CD4-positive, alpha-beta T cell (primary cell): ENCODE results near the gene SHMT2. TPM values are rescaled to one million over a fixed set of nuclear protein-coding genes. Genes with fewer than 3 reads are reported as not detected.
A peak's percentile ranks its signal among the peaks of the same experiment; 100 is the strongest.

ENCODE experiments used
- ATAC-seq: fragments of 200-7000 bp; cut with Tn5 transposase; one replicate; pipeline ENCODE4 v1.10.0; 2022; ENCODE audit warnings: mild to moderate bottlenecking; ENCODE audit not compliant: poor library complexity
- CTCF ChIA-PET: fragments of 350-600 bp; sonication (Branson Sonifier 250); formaldehyde crosslinking; loops from one replicate; lab custom pipeline; 2021; ENCODE audit warnings: antibody characterized with exemption, inconsistent platforms; lab: Charles Lee
- POLR2A ChIA-PET: fragments of 350-600 bp; sonication (Branson Sonifier 250); formaldehyde crosslinking; loops from one replicate; lab custom pipeline; 2021; ENCODE audit warnings: antibody characterized with exemption, inconsistent platforms; lab: Charles Lee
- DNase-seq, 14 experiments: peaks; one replicate each; pipeline ENCODE4 v3.0.0-alpha.2; 2013 to 2020; ENCODE audit warnings: mixed read lengths in 2 of 14
- H3K27ac ChIP-seq, 2 donors: one replicate each; pipeline versions ENCODE4 v1.5.1 to v1.7.0; 2013; ENCODE audit warnings: low read length in 2 of 2, low read depth in 1 of 2, mild to moderate bottlenecking in 1 of 2
- H3K27me3 ChIP-seq, 2 experiments: 1 replicate in 1 of 2; 2 replicates in 1 of 2; pipeline versions ENCODE4 v1.6.1 to v1.7.0; 2013; ENCODE audit warnings: low read length in 2 of 2, control low read depth in 1 of 2, mild to moderate bottlenecking in 1 of 2, moderate library complexity in 1 of 2; ENCODE audit not compliant: insufficient read depth in 2 of 2, control insufficient read depth in 1 of 2
- H3K36me3 ChIP-seq: one replicate; pipeline ENCODE4 v1.6.1; 2013; ENCODE audit warnings: low read length, control low read depth; ENCODE audit not compliant: insufficient read depth
- H3K4me1 ChIP-seq: one replicate; pipeline ENCODE4 v1.6.1; 2013; ENCODE audit warnings: low read length, control low read depth; ENCODE audit not compliant: insufficient read depth
- H3K4me3 ChIP-seq: one replicate; pipeline ENCODE4 v1.5.1; 2013; ENCODE audit warnings: mild to moderate bottlenecking, low read length, moderate library complexity
- H3K9me3 ChIP-seq, 2 experiments: 1 replicate in 1 of 2; 2 replicates in 1 of 2; pipeline versions ENCODE4 v1.6.1 to v1.7.0; 2013; ENCODE audit warnings: low read length in 2 of 2, mild to moderate bottlenecking in 2 of 2, control low read depth in 1 of 2, moderate library complexity in 1 of 2; ENCODE audit not compliant: control insufficient read depth in 1 of 2, insufficient read depth in 1 of 2
- H3K27ac Mint-ChIP-seq: one replicate; pipeline ENCODE4 v1.8.0; 2020; ENCODE audit warnings: mixed read lengths
- H3K27me3 Mint-ChIP-seq: one replicate; pipeline ENCODE4 v1.8.0; 2021; ENCODE audit warnings: mixed read lengths
- H3K36me3 Mint-ChIP-seq: one replicate; pipeline ENCODE4 v1.8.0; 2021; ENCODE audit warnings: low read depth, mixed read lengths
- H3K4me1 Mint-ChIP-seq: one replicate; pipeline ENCODE4 v1.8.0; 2021; ENCODE audit warnings: low read depth, mixed read lengths
- H3K4me3 Mint-ChIP-seq: one replicate; pipeline ENCODE4 v1.8.0; 2020; ENCODE audit warnings: mild to moderate bottlenecking, mixed read lengths
- H3K9me3 Mint-ChIP-seq: one replicate; pipeline ENCODE4 v1.8.0; 2020; ENCODE audit warnings: mixed read lengths
- intact Hi-C, 2 experiments: fragments of 100-400 bp; cut with DNase I in 1 of 2; cut with micrococcal nuclease in 1 of 2; formaldehyde crosslinking; loops; one replicate each; pipeline versions ENCODE4 v1.15.1 to v1.9.0; 2023 to 2025; cut with DNase I, micrococcal nuclease
- total RNA-seq, 174 experiments: library from RNA in 2 of 174; stranded (reverse) in 2 of 174; gene quantifications; one replicate each; pipeline ENCODE4 v1.2.3 and lab custom pipeline; 2021 to 2026
- TF ChIP-seq, protein P1 (sequence below): fragments of 200-600 bp; IDR thresholded peaks from one replicate; pipeline ENCODE4 v1.8.0; 2022; ENCODE audit warnings: antibody characterized with exemption, mild to moderate bottlenecking

The SHMT2 gene
- total RNA-seq, 2 experiments from 2014 or later: 21.3 to 22.2 TPM

DNA sequence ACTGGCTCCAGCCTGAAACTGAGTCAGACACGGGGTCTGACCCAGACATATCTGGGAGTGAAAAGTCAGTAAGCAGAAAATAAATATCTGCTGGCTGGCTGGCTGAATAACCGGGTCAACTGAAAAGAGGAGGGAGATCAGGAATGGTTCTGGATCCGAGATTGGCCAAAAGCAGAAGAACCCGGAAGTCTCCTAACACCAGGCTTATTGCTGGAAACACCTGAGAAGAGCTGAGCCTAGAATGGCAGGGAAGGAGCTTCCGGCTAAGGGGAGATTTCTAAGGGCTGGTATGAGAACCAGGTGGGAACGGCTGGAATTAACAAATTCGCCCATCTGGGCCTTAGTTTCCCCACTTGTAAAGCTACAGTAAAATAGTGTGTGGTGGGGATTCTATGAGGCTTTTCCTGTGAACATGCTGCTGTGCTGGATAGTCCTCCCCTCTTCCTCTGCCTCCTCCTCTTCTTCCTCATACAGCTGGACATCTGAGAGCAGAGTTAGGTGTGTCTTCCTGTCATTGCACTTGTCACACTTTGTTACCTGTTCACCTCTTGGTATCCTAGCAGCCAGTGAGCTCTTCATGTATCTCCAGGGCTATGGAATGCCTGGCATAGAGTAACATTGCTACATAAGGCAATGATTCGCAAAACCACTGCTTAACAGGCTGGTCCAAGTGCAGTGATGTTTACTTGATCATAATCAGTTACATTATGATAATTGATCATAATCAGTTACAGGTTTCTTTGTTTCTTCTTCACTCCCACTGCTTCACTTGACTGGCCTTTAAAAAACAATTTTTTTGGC lies 2.0 kb upstream of the SHMT2 start:
- H3K27ac Mint-ChIP-seq: no peak overlapping the region
- CTCF ChIA-PET: interaction anchor here (2.1 to 8.3 kb wide), 4 partner anchors 11 to 16 kb away, joined by 8 to 127 read pairs (median 12); partner anchors contain the start of gene NXPH4

DNA sequence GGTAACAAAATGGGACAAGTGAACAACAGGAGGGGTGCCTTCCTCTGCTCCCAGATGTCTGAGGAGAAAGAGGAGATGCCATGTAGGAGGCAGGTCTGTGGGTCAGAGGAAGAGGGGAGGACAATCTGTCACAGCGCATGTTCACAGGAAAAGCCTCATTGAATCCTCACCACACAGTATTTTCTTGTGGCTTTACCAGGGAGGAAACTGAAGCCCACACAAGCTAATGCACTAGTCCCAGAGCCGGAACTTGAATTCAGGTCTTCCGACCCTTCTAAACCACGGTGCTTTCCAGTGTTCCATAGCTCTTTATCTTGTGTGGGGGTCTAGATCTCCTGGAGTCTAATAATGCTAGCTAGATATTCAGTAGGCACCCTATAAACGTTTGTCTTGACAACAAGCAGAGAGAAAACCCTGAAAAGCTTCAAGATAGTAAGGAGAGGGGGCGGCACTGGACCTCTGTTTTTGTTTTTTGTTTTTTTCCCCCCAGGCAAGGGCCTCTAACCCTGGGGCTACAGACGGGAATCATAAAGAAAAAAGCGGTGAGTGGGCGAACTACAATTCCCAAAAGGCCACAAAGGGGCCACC lies 371 bp upstream of the SHMT2 start:
- H3K27me3 Mint-ChIP-seq: peaks cover 36% of the 10 kb centered on the region
- DNase-seq (peak in 3 of 14 experiments; percentile 59 to 65 (median 64)), ATAC-seq (peak; percentile 14)
- intact Hi-C loops: loop anchor here in 1 of 2 experiments (1.0 kb wide), 1 partner anchor 10 kb away; no protein-coding TSS in a partner anchor
- Histone ChIP-seq H3K9me3 (peaks cover 0 to 18% of the 10 kb centered on the region in 2 experiments), H3K36me3 (peaks cover 32% of the 10 kb centered on the region), H3K27me3 (peaks cover 22 to 30% of the 10 kb centered on the region in 2 experiments), H3K4me1 (peaks cover 69% of the 10 kb centered on the region), H3K4me3 (peak overlapping the region; percentile 98), H3K27ac (peak overlapping the region in 1 of 2 donors; percentile 35)
- TF ChIP-seq, protein P1, sequence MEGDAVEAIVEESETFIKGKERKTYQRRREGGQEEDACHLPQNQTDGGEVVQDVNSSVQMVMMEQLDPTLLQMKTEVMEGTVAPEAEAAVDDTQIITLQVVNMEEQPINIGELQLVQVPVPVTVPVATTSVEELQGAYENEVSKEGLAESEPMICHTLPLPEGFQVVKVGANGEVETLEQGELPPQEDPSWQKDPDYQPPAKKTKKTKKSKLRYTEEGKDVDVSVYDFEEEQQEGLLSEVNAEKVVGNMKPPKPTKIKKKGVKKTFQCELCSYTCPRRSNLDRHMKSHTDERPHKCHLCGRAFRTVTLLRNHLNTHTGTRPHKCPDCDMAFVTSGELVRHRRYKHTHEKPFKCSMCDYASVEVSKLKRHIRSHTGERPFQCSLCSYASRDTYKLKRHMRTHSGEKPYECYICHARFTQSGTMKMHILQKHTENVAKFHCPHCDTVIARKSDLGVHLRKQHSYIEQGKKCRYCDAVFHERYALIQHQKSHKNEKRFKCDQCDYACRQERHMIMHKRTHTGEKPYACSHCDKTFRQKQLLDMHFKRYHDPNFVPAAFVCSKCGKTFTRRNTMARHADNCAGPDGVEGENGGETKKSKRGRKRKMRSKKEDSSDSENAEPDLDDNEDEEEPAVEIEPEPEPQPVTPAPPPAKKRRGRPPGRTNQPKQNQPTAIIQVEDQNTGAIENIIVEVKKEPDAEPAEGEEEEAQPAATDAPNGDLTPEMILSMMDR: no peak
- peaks cover 41% of the 10 kb centered on the region for H3K36me3 Mint-ChIP-seq
- H3K4me1 Mint-ChIP-seq: peaks cover 58% of the 10 kb centered on the region
- POLR2A ChIA-PET: interaction anchor here (1.0 to 2.7 kb wide), 9 partner anchors 10 to 232 kb away, joined by 3 to 48 read pairs (median 6); partner anchors contain the start of genes NXPH4 and STAT6
- H3K9me3 Mint-ChIP-seq: no peaks in the 10 kb centered on the region
- peak overlapping the region; percentile 93 for H3K4me3 Mint-ChIP-seq
- H3K27ac Mint-ChIP-seq: peak overlapping the region; percentile 76
- CTCF ChIA-PET: interaction anchor here (2.2 to 8.3 kb wide), 3 partner anchors 9 to 15 kb away, joined by 21 to 127 read pairs (median 24); a partner anchor contains a TSS

More for the DNA sequence above, 2.0 kb upstream of the SHMT2 start:
- TF ChIP-seq, protein P1: no peak
- no peak for DNase-seq
- Histone ChIP-seq H3K9me3 (peaks cover 0 to 27% of the 10 kb centered on the region in 2 experiments), H3K4me1 (peaks cover 70% of the 10 kb centered on the region), H3K27ac (no peak overlapping the region), H3K27me3 (peaks cover 38 to 46% of the 10 kb centered on the region in 2 experiments), H3K36me3 (peaks cover 16% of the 10 kb centered on the region), H3K4me3 (no peak overlapping the region)
- POLR2A ChIA-PET: interaction anchor here (0.9 to 2.5 kb wide), 5 partner anchors 11 to 117 kb away, joined by 3 to 13 read pairs (median 5); partner anchors contain the start of genes NXPH4 and STAT6
- H3K27me3 Mint-ChIP-seq: peaks cover 52% of the 10 kb centered on the region
- H3K4me3 Mint-ChIP-seq: peak overlapping the region; percentile 36
- ATAC-seq: no peak
- H3K9me3 Mint-ChIP-seq: no peaks in the 10 kb centered on the region
- H3K4me1 Mint-ChIP-seq: peaks cover 61% of the 10 kb centered on the region
- peaks cover 26% of the 10 kb centered on the region for H3K36me3 Mint-ChIP-seq
- intact Hi-C loops: no loop called here
